Left colon (tissue), 2 donors: ENCODE data around the gene DHRS3. TPM values are rescaled to one million over a fixed set of nuclear protein-coding genes. Genes with fewer than 3 reads are reported as not detected.
A peak's percentile ranks its signal among the peaks of the same experiment; 100 is the strongest.

Experiments
- ATAC-seq: fragments of 200-7000 bp; cut with Tn5 transposase; one replicate; pipeline ENCODE4 v1.9.1; 2020; ENCODE audit warnings: mild to moderate bottlenecking, moderate library complexity
- DNase-seq, 2 donors: peaks; one replicate each; pipeline ENCODE4 v3.0.0-alpha.2; 2020
- intact Hi-C, 2 donors: fragments of 100-400 bp; cut with DNase I in 1 of 2; cut with micrococcal nuclease in 1 of 2; formaldehyde crosslinking; loops; one replicate each; pipeline versions ENCODE4 v1.11.2 to v1.14.0; 2022; cut with DNase I, micrococcal nuclease
- total RNA-seq, 2 donors: library from RNA; stranded (reverse); fragmentation: NEBNext Ultra II Directional; extraction: Animal tissue kit (Norgen Biotek cat#: 25700); gene quantifications; one replicate each; pipeline ENCODE4 v1.2.1, GENCODE V29; 2021
- donor health status: DM: no; HTN: no; CAD: no.
- donor health status: DM: yes; HTN: yes; CAD: no.

DHRS3 gene
- total RNA-seq, 2 donors from 2014 or later: 73.2 to 106 TPM

DNA sequence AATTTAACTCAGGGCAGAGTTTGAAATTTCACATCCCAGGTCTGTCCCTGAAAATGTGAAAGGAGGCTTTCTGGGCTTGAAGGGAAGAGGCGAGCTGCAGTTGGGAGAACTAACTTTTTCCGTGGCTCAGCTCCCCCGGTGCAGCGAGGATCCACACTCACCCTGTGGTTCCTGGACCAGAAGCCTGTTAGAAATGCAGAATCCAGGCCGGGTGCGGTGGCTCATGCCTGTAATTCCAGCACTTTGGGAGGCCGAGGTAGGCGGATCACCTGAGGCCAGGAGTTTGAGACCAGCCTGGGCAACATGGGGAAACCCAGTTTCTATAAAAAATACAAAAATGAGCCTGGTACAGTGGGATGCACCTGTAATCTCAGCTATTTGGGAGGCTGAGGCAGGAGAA is 2.9 kb upstream of the DHRS3 start:
- DNase-seq (no peak), ATAC-seq (no peak)
- intact Hi-C loops: loop anchor here in 1 of 2 donors (10.0 kb wide), 1 partner anchor 306 kb away; no protein-coding TSS in a partner anchor

DNA sequence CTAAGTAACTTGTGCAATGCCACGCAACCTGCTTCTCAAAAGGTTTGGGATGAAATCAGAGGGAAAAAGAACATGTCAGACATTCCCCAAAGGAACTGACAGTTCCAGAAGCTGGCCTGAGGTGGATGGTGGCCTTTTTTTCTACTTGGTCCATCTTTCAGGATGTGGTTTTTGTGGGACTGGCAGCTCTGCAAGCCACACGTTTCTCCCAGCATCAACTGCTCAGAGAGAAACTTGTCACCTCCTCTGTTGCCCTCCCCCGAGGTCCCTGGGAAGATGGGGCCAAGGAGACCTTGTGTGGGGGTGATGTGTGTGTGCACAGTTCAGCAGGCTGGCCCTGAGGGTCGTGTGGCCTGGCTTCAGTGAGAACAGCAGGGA is 2.5 kb upstream of the DHRS3 start:
- DNase-seq: no peak
- intact Hi-C loops: loop anchor here in 1 of 2 donors (10.0 kb wide), 1 partner anchor 306 kb away; no protein-coding TSS in a partner anchor
- ATAC-seq: no peak

DNA sequence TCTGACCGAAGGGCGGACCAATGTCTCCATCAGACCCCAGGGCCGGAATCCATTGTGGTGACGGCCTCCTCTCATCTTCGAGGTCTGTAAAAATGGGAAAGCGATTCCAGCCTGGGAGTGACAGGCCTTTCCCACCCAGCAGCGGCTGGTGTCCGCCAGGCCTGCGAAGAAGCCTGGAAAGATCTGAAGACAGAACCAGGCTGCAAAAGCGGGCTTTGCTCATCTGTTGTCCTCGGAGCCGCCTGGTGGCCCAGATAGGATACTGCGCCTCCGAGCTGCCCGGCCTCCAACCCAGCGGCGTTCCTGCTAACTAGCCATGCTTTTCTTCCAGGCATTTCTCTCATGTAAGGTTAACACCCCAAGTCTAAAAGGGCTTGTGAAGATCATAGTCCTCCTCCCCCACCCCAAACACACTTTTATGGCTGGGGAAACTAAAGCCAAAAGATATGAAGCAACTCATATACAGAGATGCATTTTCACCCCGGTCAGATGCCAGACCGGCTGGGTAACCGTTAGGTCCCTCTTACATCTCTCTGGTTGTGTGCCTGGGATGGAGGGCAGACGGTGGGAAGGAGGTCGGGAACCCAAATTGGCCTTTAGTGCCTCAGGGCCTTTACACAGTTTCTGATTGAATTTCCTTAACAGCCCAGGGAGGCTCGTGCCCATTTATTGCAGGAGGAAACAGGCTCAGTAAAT is 1.9 kb upstream of the DHRS3 start:
- intact Hi-C loops: loop anchor here in 1 of 2 donors (5.0 to 10.0 kb wide), 2 partner anchors 213 to 305 kb away; no protein-coding TSS in a partner anchor
- DNase-seq: peak; percentile 86 to 87
- peak; percentile 45 for ATAC-seq

DNA sequence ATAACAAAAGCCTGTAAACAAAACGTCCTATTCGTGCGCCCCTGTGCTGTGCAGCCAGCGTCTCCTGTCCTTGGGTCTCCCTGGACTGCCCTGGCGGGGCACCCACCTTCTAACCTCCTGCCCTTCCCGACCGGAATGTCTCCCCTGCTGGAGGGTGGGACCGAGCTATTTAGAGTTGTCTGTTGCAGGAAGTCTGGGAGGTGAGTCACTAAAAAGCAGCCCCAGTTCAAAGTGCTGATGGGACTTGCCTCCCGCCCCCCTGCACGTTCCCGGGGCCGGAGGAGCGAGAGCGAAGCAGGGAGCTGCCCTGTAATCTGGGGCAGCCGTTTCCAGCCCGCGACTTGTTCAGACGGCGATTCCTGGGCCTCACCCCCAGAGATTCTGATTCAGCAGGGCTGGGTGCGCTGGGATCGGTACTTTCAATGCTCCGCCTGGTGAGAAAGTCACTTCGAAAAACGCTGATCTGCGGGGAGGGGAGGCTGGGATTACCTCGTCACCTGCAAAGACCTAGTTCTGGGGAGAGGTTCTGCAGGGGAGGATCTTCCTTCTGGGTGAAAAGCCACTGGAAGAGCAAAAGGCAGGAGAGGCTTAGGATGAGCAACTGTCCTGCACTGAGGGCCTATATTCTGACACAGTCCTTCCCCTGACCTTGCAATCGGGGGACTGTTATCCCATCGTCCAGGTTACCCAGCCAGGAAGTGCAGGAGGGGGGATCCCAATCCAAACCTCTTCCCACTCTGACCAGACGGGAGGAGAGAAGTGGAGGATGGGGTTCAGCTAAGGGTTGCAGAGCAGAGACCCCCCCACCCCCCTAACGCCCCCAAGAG is 1.2 kb upstream of the DHRS3 start:
- intact Hi-C loops: loop anchor here in 1 of 2 donors (5.0 kb wide), 1 partner anchor 212 kb away; no protein-coding TSS in a partner anchor
- peak; percentile 80 to 90 for DNase-seq
- peak; percentile 62 for ATAC-seq

DNA sequence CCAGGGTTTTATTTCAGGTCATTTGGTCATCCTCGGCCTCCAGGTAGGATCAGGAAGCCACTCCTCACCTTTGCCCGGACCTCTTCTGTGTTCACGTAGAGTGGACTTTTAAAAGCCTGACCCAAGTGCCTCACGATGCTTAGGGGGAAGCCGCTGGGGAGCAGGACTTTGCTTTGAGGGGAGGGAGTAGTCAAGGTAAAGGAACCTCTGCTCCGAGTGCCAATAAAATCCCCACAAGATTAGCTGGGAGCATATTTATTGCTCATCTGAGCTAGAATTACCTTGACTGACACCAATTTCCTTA is 603 bp upstream of the DHRS3 start:
- DNase-seq (peak in 1 of 2 donors; percentile 58), ATAC-seq (peak; percentile 28)
- intact Hi-C loops: loop anchor here in 1 of 2 donors (5.0 kb wide), 1 partner anchor 211 kb away; no protein-coding TSS in a partner anchor

DNA sequence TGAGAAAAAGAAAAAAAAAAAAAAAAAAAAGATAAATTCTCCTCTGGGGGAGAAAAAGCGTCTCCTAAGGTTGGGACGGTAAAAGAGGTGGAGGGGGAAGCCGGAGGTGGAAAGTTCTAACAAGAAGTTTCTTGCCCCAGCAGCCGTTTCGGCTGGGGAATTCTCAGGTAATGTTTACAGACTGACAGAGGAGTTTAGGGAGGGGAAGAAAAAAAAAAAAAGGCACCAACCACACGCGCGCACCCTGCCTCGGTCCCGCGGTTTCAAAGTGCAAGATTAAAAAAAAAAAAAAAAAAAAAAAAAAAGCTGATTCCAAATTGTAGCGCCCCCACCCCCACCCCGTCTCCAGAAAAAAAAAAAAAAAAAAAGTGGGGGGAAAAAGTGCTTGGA is 504 bp downstream of the DHRS3 start:
- peak; percentile 30 for ATAC-seq
- peak; percentile 51 to 60 for DNase-seq
- intact Hi-C loops: loop anchor here in 1 of 2 donors (5.0 kb wide), 1 partner anchor 210 kb away; no protein-coding TSS in a partner anchor

DNA sequence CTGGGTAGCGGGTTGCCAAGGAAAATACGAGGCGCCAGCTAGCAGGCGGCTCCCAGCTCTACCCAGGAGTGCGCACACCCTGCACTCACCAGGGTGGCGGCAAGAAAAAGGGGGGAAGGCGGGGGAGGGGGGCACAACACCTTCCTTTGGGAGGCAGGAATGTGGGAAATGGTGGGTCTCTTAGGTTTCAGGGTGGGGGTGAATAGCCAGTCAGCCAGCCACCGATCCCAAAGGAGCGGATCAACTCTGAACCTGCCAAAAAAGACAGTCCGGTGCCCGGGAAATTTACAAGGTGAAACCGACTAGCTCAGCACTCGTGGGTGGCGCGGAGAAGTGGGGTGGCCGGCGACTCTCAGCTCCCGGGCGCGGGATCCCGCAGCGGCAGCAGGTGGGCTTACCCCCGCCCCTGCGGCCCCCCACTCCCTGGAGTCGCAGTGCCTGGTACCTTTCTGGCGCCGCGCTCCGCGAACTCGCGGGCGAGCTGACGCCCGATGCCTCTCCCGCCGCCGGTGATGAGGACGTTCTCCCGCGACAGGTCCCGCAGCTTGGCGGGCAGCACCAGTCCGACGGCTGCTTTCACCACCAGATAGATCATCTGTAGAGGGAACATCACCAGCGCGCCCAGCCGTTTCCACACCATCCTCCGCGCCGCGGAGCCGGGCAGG is 1.2 kb downstream of the DHRS3 start:
- DNase-seq (peak; percentile 47 to 57), ATAC-seq (peak; percentile 28)

DNA sequence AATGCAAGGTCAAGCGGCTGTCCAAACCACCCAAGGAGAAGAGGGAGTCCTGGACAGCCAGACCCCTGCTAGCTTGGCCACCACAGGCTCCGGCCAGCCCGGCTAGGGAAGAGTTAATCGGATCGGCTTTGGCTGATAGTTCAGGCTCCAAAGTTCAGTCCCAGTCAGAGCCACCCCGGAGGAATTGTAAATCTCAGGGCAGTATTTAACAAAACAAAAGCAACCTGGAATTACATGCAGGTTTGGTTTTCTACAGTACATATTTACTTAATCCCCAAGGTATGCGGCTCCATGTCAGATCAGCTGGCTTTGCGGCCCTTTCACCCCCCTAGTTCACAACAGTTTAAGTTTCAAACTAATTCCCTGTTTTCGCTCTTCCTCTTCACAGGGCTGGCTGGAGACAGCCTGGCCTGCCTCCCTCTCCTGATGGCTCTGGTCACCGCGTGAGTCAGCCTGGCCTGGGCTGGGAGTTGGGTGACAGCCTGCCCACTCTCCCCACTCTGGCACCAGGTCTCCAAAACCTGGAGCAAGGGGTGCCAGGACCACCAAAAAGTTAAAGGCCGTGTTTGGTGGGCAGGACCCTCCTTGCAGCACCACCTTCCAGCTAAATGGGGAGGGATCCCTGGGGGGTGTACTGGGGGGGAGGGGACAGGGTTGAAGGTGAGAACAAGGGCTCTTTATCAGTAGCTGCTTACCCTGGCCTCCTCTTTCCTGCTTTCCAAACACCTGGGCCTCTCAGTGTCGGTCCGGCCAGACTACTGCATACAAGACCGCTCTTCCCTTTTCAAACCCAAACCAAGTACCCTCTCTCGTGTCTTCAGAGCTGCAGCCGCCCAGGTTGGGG is 1.9 kb downstream of the DHRS3 start:
- DNase-seq: peak; percentile 66 to 69
- intact Hi-C loops: loop anchor here in 1 of 2 donors (5.0 kb wide), 1 partner anchor 209 kb away; no protein-coding TSS in a partner anchor
- peak; percentile 42 for ATAC-seq

More for the DNA sequence above, 1.2 kb downstream of the DHRS3 start:
- intact Hi-C loops: loop anchor here in 1 of 2 donors (5.0 kb wide), 1 partner anchor 210 kb away; no protein-coding TSS in a partner anchor

DNA sequence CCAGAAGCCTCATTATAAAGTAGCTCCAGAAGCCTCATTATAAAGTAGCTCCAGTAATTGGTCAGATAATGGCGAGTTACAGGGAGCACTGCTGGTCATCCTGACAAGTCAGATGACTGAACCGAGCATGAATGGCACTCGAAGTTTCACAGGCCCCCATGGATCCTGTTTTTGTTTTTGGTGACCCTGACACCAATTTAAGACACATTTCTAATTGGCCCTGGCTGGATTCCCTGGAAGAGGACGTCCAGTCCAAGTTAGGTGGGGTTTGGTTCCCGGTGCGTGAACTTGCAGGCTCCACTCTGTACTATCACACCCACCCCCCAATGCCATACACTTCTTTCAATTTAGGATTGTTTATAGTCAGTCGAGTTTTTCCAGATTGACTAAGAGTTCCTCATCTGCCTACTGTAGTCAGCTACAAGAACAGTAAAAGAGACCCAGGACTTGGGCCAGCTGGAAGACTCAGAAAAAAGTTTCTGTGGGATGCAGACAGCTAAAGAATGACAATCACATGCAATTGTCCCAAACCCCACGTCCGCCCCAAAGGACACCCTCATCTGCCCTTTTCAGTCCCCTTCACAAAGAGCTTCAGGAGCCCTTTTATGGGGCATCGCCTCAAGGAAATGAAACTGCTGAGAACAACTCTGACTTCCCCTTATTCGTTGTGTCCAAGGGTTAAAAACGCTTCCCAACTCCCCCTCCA is 2.7 kb downstream of the DHRS3 start:
- no peak for DNase-seq
- ATAC-seq: peak; percentile 2
- intact Hi-C loops: loop anchor here in 1 of 2 donors (5.0 kb wide), 1 partner anchor 208 kb away; no protein-coding TSS in a partner anchor

DNA sequence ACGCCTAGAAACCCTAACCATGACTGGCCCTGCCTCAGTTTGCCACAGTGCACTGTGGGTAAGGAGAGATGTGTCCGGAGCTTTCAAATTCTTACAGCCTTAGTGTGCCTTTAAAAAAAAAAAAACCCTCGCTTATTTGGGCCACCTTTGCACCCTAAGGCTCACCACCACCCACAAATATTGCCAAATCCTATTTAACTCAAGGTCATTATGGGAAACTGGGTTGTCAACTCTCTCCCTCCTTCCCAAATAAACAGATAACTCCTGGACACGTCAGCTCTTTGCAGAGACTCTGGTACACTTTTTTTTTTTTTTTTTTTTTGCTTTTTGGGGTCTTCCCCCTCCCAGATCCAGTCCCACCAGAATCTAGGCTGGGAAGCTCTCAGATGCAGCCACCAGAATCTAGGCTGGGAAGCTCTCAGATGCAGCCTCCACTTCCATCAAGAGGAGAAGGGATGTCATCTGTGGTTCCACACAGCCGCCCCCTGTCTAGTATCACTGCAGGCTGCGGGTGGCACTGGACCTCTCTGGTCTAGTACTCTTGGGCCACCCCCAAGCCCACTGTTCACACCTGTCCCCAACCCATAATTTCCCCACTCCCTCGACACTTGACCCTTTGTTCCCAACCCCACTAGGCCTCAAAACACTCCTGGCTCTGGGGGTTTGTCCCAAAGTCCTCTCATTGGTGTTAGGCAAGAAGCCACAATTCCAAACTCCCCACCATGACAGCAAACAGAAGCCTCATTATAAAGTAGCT is 3.4 kb downstream of the DHRS3 start:
- DNase-seq (no peak), ATAC-seq (no peak)
- intact Hi-C loops: loop anchor here in 1 of 2 donors (5.0 kb wide), 1 partner anchor 207 kb away; no protein-coding TSS in a partner anchor

DNA sequence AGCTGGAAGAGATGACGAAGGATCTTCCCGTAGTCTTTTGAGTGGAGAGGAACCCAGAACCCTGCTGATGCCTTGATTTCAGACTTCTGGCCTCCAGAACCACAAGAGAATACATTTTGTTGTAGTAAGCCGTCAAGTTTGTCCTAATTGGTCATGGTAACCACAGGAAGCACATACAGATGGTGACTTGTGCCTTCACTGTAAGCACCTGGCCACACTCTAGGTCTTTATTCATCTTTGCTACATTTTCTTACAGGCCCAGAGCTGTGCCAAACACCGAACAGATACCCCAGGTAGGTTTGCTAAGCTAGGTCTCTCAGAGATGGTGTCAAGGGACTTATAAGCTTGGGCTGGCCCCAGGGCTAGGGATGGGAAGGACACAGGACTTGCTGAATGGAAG is 4.8 kb downstream of the DHRS3 start:
- intact Hi-C loops: no loop called here
- ATAC-seq (no peak), DNase-seq (no peak)

DNA sequence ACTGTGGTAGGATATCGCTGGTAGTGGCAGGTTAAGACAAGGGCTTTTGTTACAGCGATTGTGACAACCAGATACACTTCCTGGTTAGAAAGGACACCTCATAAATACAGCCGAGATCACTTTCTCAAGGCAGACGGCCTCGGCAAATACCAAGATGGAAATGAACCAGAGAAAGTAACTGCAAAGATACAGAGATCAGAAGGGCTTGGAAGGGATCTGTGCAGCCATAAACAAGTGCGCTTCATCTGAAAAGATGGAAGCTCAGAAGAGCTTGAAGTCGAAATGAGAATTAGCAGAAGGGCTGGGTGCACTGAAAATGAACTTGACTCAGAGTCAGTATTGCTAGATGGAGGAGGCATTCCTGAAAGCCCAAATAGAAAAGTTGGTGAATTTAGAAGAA is 7.1 kb downstream of the DHRS3 start:
- DNase-seq (no peak), ATAC-seq (no peak)
- intact Hi-C loops: no loop called here

DNA sequence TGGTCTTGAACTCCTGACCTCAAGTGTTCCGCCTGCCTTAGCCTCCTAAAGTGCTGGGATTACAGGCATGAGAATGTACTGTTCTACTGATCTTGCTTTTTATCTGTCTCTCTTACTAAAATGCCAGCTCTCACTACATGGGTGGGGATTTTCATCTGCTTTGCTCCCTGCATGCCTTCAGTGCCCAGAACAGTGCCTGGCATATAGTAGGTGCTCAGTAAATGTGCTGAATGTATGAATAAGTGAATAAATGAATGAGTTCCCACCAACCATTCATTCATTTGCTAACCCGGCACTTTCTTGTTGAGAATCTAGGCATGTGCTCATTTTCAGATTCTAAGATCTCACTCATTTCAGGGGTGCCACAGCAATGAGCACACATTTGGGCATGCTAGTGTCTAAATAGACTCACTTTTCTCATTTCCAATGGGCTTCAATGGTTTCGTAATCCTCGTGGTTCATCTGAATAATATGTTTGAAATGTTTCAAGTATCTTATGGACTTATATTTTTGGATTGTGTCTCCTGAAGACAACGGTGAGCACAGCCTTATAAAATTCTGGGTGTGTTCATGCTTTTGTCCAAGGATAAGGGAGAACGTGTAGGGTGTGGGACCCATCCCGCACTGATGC is 7.6 kb downstream of the DHRS3 start:
- ATAC-seq (no peak), DNase-seq (no peak)
- intact Hi-C loops: no loop called here

DNA sequence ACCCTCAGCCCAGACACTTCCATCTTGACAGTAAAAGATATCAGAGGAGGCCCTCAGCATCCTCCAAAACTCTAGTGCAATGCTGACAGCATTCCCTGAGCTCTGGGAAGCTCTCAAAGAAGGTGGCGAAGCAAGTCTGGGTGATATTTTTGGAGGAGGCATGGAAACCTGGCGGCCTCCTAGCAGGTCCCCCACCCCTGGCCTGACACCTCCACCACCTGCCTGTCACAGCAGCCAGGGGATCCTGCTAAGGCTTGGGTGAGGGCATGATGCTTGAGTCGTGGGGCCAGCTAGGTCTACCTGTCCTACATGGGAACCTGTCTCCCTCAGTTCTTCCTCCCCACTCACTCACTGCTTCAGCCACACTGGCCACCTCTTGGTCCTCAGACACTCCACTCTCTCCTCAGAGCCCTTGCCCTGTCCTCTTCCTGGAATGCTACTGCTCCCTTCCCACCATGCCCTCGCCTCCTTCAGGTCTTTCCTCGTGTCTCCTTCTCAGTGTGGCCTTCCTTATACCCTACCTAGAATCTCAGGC is 8.5 kb downstream of the DHRS3 start:
- DNase-seq (no peak), ATAC-seq (no peak)
- intact Hi-C loops: no loop called here

DNA sequence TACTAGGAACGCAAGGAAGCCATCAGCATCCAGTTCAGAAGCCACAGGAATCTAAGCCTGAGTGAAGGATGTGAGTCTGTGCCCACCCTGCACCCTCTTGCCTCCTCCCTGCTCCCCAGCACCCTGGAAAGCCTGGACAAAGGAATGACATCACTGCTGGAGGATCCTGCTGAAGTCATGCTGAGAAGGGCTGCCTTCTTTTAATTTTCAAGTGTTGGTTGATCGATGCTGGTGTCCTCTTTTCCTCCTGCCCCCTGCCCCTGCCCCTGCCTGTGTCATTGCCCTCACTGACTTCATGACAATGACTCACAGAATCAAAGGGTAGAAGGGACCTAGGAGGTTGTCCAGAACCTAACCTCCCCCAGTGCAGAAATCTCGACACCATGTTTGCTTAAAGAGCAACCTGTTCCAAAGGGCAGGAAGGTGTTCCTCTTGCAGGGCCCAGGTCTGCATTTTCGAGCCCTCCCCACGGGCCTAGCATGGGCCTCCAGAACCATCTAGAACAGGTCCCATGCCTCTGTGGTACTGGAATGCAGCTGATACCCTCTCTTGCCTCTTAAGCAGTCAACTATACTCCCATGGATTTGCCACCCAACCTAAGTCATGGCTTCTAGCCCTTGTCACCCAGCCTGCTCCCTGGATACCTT is 9.6 kb downstream of the DHRS3 start:
- intact Hi-C loops: no loop called here
- DNase-seq (no peak), ATAC-seq (no peak)

DNA sequence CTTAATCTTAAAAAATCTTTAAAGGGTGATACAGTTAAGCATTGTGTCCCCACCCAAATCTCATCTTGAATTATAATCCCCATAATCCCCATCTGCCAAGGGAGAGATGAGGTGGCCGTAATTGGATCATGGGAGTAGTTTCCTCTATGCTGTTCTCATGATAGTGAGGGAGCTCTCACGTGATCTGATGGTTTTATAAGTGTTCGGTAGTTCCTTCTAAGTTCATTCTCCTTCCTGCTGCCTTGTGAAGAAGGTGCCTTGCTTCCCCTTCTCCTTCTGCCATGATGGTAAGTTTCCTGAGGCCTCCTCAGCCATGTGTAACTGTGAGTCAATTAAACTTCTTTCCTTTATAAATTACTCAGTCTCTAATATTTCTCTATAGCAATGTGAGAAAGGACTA is 10.7 kb downstream of the DHRS3 start:
- DNase-seq (no peak), ATAC-seq (no peak)
- intact Hi-C loops: no loop called here
